Neural crest cell (in vitro differentiated cells): Measurements from ENCODE around the gene KDM5D. TPM values are rescaled to one million over a fixed set of nuclear protein-coding genes. Genes with fewer than 3 reads are reported as not detected.

Experiments used
- DNase-seq: peaks from one replicate; pipeline ENCODE4 v3.0.0; 2021; ENCODE audit warnings: low read depth, mixed read lengths, low spot score
- H3K27ac Mint-ChIP-seq: one replicate; pipeline ENCODE4 v1.8.0; 2021; ENCODE audit warnings: mild to moderate bottlenecking, mixed read lengths; ENCODE audit not compliant: unreplicated experiment
- H3K27me3 Mint-ChIP-seq: 2 replicates; pipeline ENCODE4 v1.8.0; 2021; ENCODE audit warnings: low read depth, mild to moderate bottlenecking, mixed read lengths
- H3K36me3 Mint-ChIP-seq: 2 replicates; pipeline ENCODE4 v1.8.0; 2021; ENCODE audit warnings: low read depth, mild to moderate bottlenecking, mixed read lengths
- H3K4me1 Mint-ChIP-seq: 2 replicates; pipeline ENCODE4 v1.8.0; 2021; ENCODE audit warnings: mixed read lengths
- H3K4me3 Mint-ChIP-seq: one replicate; pipeline ENCODE4 v1.8.0; 2021; ENCODE audit warnings: mild to moderate bottlenecking, mixed read lengths
- H3K9me3 Mint-ChIP-seq: 2 replicates; pipeline ENCODE4 v1.8.0; 2021; ENCODE audit warnings: mixed read lengths
- CTCF ChIP-seq: fragments of 200-600 bp; sonication (generic); conservative IDR thresholded peaks from 2 replicates; pipeline ENCODE4 v1.5.0; 2021; ENCODE audit warnings: antibody characterized with exemption, mild to moderate bottlenecking
- total RNA-seq: library from RNA; stranded (reverse); gene quantifications from 2 replicates; pipeline ENCODE4 v1.2.1, GENCODE V29; 2021

Gene KDM5D
- total RNA-seq, 1 donor from 2014 or later, result not detected

- Mint-ChIP-seq H3K4me1 (no peaks in the 10 kb centered on the region), H3K36me3 (no peaks in the 10 kb centered on the region), H3K9me3 (no peaks in the 10 kb centered on the region), H3K27ac (no peak overlapping the region), H3K27me3 (no peaks in the 10 kb centered on the region), H3K4me3 (no peak overlapping the region)
- DNase-seq, result no peak
- TF ChIP-seq CTCF, result no peak
Observed at GRCh38 chrY:19680821-19681220, 63.7 kb downstream of the KDM5D start.
